GM18499 (cell line): ENCODE results near the gene KLHL36.
A peak's percentile ranks its signal among the peaks of the same experiment; 100 is the strongest.
"Not testable (repeated sequence)": the region's sequence is repeated elsewhere in the genome, so short reads cannot be mapped to it uniquely, and the experiment has no call there.

Source experiments
- ATAC-seq: cut with Tn5 transposase; IDR thresholded peaks from one replicate; pipeline ENCODE4 v1.9.1; 2021; ENCODE audit warnings: moderate number of reproducible peaks; ENCODE audit not compliant: insufficient read depth, unreplicated experiment

The KLHL36 gene

DNA sequence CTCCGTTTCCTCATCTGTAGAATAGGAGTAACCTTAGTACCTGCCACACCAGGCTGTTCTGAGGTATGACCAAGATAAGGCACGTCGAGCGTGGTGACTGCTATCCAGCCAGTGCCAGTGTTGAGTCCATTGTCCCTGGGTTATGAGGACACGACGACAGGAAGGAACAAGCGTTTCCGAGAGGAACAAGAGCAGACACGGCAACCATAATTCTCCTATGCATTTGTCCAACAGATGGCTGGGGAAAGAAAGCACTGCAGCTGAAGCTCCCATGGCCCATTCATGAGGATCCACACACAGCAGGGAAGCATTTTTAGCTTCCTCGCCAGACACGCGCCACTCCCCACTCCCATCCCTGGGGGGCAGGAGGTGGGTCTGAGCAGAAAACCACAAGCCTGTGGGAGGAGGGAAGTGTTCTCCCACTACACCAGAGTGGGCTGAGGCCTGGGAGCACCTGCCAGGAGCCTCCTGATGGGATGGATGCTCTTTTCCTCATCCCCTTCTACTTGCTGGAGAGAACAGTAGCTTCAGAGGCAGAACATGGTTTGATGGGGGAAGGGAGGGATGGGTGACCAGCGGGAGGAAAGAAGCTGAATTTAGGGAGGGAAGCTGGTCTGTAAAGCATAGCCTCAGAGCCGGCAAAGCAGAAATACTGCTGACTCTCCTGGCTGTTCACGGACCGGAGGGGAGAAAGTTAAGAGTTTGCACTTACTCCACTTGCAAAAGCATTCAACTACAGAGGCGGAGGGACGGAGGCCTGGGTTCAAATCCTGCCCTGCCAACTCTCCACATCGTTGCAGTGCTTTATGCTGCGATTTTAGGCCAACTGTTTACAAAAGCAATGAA, 33.1 kb upstream of the KLHL36 start:
- no peak for ATAC-seq

DNA sequence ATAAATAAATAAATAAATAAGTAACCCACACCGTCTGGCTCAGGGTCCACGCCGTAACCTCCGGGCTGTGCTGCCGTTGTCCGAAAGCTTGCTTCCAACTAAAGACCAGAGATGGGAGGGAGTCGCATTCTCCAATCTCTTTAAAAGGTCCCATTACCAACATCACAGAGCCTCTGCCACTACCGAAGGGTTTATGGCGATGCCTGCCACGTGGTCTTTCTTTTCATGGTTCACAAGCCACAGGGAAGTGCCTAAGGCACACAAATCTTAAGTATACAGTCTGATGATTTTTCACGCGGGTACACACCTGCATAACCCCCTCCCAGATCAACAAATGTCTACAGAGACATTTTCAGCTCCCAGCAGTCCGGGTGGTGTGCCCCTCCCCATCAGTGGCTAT, 31.8 kb upstream of the KLHL36 start:
- ATAC-seq: no peak

DNA sequence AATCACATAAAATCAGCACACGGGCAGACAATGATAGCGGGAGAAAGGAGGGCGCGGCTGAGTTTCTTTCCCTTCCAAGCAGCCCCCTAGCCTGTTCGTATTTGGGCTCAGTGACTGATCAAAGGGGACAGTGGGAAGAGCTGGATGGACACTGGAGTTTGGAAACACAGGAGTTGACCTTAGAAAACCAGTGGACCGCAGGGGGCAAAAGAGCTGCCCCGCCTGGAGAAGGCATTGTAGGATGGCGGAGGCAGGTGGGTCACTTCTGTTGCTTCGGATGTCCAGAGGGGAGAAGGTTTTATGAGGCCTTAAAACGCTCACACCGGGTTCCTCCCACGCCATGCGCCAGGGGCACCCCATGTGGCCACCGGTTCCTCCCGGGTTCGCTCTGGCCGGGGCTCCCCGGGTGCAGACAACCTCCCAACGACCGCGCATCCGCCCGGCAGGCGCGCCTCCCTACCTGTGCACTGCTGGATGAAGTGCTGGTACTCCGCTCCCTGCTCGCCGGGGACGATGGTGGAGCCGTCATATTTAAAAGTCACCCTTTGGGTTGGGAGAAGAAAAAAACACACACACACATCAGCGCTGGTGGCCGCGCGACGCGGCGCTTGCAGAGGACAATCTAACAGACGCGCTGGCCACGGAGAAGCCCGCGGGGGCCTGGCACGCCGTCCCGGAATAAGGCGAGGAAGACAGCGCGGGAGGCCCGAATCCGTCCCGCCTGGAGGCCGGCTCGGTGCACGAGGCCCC, 31.1 kb upstream of the KLHL36 start:
- ATAC-seq: no peak

DNA sequence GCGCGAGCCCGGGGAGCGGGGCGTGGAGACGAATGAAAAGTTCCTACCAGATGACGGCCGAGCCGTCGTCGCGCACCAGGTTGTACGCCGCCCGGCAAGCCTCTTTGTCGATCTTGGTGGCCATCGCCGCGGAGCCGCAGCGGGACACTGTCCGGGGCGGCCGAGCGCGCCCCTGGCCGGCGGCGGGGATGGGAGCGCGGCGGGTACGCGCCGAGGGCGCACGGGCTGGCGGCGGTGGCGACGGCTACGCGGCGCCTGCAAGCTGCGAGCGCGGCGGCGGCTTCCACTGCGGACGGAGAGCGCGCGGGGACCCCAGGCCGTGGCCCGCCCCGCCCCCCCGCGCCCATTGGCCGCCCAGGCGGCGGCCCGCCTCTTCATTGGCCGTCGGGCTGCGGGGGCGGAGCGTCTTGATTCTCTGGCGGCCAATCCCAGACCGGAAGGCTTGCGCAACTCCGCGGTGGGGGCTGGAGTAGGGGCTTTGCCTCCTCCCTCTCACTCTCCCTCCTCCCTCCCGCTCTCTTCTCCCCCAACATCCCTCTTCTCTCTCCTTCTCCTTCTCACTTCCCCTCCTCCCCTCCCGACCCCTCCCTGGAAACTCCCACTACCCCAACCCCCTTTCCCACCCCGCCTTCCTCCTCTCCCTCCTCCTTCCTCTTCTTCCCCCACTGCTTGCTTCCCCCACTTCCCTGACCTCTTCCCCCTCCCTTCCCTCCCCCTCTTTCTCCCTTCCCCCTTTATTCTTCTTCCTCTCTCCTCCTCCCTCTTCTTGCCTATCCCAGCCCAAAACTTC, 30.3 kb upstream of the KLHL36 start, which contains the start of gene COTL1:
TSS of gene COTL1 (minus strand) at position 288 of the 790 bp plus-strand sequence. CDS start at position 124, 164 bp downstream.
- peak; percentile 41 for ATAC-seq

DNA sequence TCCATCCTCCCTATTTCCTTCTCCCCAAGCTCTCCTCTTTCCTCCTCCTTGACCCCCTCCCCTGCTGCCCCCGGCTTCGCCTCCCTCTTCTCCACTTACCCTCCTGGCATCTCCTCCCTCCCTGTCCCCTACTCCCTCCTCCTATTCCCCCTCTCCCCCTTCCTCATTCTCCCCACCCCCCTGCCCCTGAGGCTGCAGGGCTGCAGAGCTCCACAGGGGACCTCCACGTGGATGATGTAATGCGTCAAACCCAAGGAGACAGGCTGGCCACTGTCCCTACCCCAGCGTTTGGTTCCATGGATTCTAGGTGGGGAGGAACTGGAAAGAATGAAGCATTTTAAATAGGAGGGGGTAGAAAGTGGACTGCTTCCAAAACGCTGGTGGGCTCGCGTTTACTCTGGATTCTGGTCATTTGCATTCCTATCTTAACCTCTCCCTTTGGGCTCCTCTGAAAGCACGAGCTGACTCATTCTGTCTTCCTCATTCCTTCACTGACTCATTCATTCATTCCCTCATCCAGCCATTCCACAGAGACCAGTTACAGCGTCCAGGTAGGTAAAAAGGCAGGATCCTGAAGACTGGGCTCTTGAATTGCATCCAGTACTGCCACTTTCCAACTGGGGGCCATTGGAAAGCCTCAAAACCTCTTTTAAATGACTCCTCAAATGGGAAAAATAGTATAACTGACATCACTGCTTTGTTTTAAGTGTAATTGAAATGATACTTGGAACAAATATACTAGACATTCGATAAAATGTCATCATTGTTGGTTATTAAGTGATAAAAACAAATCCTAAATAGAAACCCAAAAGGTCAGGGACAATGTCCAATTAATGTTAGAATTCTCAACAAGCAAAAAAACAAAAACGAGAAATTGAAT, 29.5 kb upstream of the KLHL36 start:
- ATAC-seq: no peak

DNA sequence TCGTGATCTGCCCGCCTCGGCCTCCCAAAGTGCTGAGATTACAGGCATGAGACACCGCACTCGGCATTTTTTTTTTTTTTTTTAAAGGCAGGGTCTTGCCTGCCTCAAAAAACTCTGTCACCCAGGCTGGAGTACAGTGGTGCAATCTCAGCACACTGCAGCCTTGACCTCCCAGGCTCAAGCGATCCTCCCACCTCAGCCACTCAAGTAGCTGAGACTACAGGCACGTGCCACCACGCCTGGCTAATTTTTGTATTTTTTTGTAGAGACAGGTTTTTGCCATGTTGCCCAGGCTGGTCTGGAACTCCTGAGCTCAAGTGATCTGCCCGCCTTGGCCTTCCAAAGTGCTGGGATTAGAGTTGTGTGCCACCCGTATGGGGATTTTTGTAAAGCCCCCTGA, 27.4 kb upstream of the KLHL36 start:
- not testable (repeated sequence) for ATAC-seq

DNA sequence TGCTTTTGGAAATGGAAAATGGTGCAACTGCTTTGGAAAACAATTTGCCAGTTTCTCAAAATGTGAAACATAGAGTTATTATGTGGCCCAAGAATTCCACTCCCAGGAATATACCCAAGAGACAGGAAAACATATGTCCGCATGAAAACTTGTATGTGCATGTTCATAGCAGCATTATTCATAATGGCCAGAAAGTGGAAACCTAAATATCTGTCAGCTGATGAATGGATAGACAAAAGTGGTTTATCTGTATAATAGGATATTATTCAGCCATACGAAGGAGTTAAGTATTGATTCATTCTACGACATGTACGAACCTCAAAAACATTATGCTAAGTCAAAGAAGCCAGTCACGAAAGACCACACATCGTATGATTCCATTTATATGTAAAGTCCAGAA, 22.8 kb upstream of the KLHL36 start:
- no peak for ATAC-seq

DNA sequence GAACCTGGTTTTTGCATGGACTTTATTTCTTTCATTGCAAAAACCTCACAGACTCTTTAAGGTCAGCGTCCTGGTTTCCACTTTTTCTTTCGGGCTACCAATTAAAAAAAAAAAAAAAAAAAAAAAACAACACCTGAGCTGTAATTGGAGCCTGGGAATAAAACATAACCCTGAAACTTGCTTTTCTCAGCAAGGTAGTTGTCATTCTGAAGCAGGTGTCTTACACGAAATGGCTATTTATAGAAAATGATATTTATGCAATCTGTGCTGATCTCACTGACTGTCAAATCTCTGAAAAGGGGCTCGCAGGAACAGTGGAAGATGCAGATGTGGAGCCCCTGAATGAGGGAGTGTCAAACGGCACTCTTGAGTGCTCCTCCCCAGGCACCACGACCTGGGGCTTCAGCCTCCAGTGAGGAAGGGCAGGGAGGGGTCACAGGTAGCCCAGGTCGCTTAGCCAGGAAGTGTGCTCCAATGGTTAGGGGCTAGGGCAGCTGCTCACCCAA, 20.0 kb upstream of the KLHL36 start:
- ATAC-seq: no peak

DNA sequence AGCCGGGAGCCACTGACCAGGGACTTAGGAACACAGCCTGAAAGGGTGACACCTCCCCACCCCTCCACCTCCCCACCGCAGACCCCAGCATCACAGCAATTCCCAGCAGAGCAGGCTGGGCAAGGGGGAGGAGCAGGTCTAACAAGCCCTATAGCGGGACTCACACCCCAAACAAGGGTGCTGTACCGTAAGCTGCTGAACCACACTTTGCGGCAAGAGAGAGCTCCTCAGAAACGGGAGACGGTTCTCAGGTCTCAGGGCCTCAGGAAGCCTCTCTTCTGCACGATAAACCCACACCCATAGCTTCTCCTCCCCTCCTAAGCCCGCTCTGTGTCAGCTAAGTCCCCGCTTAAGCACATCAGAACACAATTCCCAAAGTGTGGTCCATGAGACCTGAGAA, 18.7 kb upstream of the KLHL36 start:
- ATAC-seq: no peak

DNA sequence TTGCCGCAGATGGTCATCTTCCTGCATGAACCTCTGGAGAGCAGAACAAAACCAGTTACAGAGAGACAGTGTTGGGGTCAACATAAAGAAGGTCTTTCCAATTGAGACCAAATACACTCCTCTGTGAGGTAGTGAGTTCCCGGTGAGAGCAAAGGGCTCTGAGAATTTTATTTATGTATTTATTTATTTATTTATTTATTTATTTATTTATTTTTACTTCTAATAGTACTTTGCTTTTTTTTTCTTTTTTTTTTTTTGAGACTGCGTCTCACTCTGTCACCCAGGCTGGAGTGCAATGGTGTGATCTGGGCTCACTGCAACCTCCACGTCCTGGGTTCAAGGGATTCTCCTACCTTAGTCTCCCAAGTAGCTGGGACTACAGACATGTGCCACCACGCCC, 18.3 kb upstream of the KLHL36 start:
- ATAC-seq: no peak

DNA sequence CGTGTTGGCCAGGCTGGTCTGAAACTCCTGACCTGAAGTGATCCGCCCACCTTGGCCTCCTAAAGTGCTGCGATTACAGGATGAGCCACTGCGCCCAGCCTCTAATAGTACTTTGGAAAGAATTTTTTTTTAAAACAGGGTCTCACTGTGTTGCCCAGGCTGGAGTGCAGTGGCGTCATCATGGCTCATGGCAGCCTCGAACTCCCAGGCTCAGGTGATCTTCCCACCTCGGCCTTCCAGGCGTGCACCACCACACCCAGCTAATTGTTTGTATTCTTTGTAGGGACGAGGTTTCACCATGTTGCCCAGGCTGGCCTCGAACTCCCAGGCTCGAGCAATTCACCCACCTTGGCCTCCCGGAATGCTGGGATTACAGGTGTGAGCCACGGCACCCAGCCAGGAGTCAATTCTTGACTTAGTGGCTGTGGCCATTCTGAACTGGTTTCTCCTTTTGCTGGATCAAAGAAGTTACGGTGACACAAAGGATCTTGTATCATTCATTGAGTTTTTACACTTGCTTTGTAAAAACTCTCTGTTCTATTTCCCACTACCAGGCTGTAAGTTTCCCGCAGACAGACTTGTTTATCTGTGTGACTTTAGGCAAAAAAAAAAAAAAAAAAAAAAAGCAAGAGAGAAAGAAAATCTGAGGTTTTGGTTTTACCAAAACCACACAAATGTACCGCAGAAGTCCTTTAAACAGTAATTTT, 17.7 kb upstream of the KLHL36 start:
- no peak for ATAC-seq

DNA sequence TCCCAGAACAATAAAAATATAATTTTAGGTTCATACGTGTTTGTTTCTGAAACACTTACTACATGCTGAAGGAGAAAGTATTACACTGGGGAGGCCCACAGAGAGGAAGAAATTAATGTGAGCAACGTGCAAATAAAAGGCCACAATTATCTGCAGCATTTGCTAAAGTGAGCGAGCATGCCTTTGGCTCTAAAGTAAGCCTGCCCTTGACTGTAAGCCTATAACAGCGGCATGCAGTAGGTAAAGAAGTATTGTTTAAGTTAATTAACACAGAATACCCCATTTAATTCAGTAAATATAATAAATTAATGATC, 17.2 kb upstream of the KLHL36 start:
- ATAC-seq: no peak

DNA sequence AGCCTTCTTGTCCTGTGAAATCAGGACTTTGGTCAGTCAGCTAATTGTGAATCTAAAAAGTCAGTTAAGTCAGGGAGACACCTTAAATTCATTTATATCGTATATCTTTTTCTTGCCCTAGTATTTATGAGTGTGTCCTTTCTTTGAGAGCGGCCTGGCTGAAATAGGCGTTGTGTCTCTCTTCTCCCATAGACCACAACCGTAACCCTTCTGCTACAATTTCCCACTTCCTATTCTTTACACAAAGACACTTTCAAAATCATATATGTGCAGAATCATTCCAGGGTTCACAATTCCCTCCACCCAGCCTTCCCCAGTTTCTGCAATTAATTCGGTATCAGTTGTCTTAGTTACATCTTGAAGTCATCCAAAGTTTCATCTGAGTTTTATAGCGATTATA, 16.4 kb upstream of the KLHL36 start:
- no peak for ATAC-seq

DNA sequence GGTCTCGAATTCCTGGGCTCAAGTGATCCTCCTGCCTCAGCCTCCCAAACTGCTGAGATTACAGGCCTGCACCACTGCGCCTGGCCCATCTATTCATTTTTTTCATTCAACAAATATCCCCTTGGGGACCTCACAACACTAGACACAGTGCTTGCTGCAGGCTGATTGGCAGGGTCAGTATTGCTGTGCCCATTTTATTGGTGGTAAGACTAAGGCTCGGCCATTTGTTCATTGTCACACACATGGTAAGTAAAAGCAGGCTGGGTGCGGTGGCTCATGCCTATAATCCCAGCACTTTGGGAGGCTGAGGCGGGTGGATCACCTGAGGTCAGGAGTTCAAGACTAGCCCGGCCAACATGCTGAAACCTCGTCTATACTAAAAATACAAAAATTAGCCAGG, 15.4 kb upstream of the KLHL36 start:
- not testable (repeated sequence) for ATAC-seq

DNA sequence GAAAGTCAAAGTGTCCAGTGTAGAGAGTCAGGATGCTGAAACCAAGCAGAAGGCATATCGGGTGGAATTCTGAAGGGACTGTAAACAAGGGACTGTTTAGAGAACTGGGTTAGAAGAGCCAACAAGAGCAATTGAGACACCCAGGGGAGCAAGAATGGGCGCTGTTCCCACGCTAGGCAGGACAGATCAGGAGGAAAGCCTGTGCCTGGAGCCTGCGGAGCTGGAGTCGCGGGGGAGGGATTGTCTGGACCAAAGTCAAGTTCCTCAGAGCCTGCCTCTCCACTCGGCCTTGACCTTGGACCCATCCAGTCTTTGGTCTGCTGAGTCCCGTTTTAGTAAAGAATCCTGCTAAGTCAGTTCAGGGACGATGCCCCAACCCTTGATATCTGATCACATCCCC, 14.7 kb upstream of the KLHL36 start:
- no peak for ATAC-seq

DNA sequence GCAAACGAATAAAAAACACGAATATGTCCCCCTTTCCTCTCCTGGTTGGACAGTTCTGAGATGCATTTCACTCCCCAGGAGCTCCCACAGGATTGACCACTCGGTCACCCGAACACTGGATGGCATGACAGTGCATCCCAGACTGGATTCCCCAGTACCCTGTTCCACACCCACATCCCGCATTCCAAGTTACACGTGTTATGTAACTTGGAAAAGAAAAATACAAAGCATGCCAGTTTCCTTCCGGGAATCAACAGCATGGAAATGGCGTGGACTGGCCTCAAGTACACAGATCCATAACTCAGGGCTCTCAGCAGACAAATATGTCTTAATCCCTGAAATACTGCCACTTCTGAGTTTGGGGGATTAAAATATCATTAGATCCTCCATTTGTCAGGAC, 12.6 kb upstream of the KLHL36 start:
- no peak for ATAC-seq

DNA sequence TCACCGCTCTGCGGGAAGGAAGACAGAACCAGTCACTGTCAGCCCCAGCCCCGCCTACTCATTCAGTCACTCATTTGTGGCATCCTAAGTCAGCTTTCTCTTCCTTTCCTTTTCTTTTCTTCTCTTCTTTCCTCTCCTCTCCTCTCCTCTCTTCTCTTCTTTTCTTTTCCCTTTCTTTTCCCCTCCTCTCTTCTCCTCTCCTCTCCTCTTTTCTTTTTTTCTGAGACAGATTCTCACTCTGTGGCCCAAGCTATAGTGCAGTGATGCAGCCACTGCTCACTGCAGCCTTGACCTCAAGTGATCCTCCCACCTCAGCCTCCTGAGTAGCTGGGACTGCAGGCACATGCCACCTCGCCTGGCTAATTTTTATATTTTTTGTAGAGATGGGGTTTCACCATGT, 10.6 kb upstream of the KLHL36 start:
- ATAC-seq: no peak

DNA sequence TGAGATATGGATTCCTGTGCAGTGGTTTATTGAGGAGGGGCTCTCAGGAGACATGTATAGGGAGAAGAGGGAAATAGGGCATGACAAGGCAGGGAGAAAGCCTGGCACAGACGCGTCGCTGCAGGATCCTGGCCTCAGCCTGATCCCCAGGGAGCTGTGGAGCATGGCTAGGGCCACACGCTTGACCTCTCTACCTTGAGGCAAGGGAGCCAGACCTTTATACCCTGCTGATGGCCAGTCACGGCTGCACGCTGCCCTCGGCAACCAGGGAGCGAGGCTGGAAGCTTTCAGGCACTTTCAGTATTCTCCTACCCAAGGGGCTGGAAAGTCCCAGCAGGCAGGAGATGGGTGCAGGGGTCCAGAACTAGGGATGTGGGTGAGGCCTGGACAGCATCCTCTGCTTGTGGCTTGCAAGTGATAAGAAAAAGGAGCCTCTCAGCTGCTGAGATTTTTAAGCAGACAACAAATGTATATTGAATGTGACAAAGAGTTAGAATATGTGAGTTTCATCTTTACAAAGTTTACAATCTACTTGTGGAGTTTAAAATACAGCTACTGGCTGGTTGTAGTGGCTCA, 10.0 kb upstream of the KLHL36 start:
- no peak for ATAC-seq

DNA sequence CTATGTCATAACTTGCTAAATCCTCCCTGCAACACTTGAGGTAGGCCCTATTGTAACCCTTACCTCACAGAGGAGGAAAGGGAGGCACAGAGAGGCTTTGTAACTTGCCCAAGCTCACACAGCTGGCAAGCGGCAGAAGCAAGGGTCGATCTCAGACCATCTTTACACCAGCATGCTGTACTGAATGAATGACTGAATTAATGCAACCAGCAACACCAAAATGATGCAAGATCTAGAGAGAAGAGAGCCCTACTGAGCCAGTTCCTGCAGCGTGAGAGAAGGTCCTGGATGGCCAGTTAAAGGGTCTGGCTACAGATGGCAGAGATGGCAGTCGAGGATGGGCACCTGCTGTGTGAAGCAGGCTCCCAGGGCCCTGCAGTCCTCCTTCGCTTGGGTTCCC, 8.2 kb upstream of the KLHL36 start:
- ATAC-seq: no peak
